Heart left ventricle (tissue), 13 donors: ENCODE data around the gene BANF1.

Experiments
- POLR2A ChIP-seq, 2 donors: fragments of 450-650 bp; IDR thresholded peaks; one replicate each; pipeline ENCODE4 v1.6.1; 2017; ENCODE audit warnings: antibody characterized with exemption in 2 of 2, mild to moderate bottlenecking in 2 of 2, moderate library complexity in 2 of 2
- TF ChIP-seq, protein P1 (sequence below), 12 donors: fragments of 200-600 bp; sonication (generic) in 4 of 12; IDR thresholded peaks; one replicate each; pipeline versions ENCODE4 v1.5.0 to v1.8.0; 2018 to 2022; ENCODE audit warnings: antibody characterized with exemption in 12 of 12, mild to moderate bottlenecking in 5 of 12
- donor health status: ischemic (EF 13 %, LVEDD 7.1; RV severe dilation, severe dysfunction).
- donor health status: DM: no; HTN: yes; CAD: no.
- donor health status: DM: no; HTN: no; CAD: no.
- donor health status: ischemic (EF 25% LVEDD 6.9; RV normal size, moderate dysfunction).
- donor health status: ischemic (EF 25% LVEDD 5.7; RV mildly dilated, moderate dysfunction).
- donor health status: ischemic (EF 35%, LVEDD 5.7; RV mildly dilated, moderate dysfunction).
- donor health status: nonischemic (EF 11% LVEDD 7.7; RV severe dilation, severe dysfunction).
- donor health status: DM: yes; HTN: yes; CAD: no.
- donor health status: PGD.
- donor health status: ischemic (EF 29% LVEDD 5.4; RV normal size, mild dysfunction).
- donor health status: nonischemic (EF 23%, LVEDD 6.1; RV moderate dilation, normal function).

- no peak for TF ChIP-seq POLR2A (IDR thresholded peaks at IDR 0.05)
- TF ChIP-seq, protein P1, sequence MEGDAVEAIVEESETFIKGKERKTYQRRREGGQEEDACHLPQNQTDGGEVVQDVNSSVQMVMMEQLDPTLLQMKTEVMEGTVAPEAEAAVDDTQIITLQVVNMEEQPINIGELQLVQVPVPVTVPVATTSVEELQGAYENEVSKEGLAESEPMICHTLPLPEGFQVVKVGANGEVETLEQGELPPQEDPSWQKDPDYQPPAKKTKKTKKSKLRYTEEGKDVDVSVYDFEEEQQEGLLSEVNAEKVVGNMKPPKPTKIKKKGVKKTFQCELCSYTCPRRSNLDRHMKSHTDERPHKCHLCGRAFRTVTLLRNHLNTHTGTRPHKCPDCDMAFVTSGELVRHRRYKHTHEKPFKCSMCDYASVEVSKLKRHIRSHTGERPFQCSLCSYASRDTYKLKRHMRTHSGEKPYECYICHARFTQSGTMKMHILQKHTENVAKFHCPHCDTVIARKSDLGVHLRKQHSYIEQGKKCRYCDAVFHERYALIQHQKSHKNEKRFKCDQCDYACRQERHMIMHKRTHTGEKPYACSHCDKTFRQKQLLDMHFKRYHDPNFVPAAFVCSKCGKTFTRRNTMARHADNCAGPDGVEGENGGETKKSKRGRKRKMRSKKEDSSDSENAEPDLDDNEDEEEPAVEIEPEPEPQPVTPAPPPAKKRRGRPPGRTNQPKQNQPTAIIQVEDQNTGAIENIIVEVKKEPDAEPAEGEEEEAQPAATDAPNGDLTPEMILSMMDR (IDR thresholded peaks at IDR 0.05): no peak
These were observed 9.0 kb downstream of the BANF1 start for GRCh38 chr11:66011239-66011784.
